HG02763 (cell line): ENCODE data around the gene ZNF264.
"Not testable (repeated sequence)": the region's sequence is repeated elsewhere in the genome, so short reads cannot be mapped to it uniquely, and the experiment has no call there.

Experiments used
- ATAC-seq: cut with Tn5 transposase; IDR thresholded peaks from one replicate; pipeline ENCODE4 v1.9.1; 2021; ENCODE audit warnings: mild to moderate bottlenecking, moderate library complexity; ENCODE audit not compliant: unreplicated experiment

ZNF264 gene

DNA sequence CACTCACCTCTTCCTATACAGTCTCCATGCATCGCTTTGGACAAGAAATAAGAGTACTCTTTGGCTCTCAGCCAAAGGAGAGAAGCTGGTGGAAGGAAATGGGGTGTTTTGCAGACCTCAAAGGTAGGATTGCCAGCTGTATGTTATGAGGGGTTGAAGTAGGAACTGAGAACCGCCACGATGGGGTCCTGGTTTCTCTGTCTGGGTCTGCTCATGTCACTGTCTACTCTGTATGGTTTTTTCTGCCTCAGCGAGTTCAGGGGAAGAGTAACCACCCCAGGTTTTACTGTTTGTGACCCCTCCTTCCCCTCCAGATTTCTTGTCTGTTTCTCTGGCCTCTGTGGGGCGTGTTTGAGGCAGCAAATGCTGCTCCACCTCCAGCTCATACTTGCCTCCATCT is 53.2 kb downstream of the ZNF264 start:
- no peak for ATAC-seq

DNA sequence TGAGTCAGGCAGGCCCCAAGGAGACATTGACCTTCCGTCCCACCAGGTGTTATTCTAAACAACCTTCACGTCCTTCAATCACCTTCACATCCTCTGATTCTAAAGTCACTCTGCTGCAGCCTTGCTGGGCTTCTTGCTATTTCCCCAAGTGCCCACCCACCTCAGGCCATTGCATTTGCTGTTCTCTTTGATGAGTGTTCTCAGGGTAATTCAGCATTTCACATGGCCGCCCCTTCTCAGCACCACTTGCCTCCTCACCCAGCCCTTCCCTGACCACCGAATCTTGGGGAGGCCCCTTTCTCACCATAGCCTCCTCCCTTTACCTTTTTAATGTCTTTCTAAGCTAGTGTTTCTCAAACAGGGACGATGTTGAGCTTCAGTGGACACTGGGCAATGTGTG is 53.8 kb downstream of the ZNF264 start:
- ATAC-seq: no peak

GRCh38 chr19:57245959-57246358 is 54.7 kb downstream of the ZNF264 start:
- no peak for ATAC-seq

- ATAC-seq: no peak
These were observed 57.3 kb downstream of the ZNF264 start for GRCh38 chr19:57248646-57249045.

DNA sequence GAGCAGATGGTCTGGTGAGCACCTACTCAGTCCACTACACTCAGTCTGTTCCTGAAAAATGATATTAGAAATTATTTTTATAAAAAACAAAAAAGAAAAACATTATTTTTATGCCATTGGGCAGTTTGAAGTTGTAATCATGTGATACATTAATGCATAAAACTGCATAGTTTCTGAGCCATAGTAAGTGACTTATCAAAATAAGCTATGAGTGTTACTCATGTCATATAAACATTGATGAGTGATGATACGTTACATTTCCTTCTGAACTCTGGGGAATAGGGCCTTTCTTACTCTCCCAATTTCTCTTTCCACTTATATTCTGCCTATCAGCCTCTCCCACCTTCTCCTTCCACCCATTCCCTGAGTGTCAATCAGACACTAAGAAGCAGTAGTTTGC is 58.0 kb downstream of the ZNF264 start:
- ATAC-seq: no peak

- not testable (repeated sequence) for ATAC-seq
These were observed 62.5 kb downstream of the ZNF264 start for GRCh38 chr19:57253767-57254166.

DNA sequence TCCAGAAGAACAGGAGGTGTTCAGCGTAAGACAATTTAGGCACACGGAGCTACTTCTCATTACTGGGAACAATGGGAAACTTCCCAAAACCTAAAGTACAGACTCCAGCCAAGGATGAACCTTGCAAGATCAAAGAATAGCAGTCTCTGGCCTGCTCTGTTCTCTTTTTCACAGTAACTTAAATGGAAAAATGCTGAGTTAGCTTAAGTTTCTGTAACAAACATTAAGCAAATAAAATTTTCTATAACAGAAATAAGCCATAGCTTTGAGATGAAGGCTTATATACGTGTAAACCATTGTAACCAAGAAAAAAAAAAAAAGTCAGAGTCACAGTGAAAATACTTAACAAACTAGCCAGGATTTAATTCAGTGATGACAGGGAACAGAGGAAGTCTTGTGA is 70.7 kb downstream of the ZNF264 start:
- no peak for ATAC-seq

GRCh38 chr19:57263244-57263741 is 72.0 kb downstream of the ZNF264 start:
- ATAC-seq: no peak

DNA sequence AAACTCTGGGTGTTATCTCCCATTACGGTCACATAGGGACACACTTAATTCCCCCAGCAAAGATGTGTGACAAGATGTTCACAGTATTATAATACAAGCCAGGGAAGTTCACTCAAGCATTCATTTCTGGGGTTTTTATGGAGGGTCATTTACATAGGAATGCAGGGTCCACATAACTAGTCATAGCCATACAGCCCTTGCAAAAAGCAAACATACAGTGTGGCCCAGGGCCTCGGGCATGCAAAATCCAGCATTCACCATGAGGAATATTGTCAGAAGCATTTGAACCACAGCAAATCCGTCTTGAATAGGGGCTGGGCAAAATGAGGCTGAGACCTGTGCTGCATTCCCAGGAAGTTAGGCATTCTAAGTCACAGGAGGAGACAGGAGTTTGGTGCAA is 76.0 kb downstream of the ZNF264 start:
- ATAC-seq: no peak

DNA sequence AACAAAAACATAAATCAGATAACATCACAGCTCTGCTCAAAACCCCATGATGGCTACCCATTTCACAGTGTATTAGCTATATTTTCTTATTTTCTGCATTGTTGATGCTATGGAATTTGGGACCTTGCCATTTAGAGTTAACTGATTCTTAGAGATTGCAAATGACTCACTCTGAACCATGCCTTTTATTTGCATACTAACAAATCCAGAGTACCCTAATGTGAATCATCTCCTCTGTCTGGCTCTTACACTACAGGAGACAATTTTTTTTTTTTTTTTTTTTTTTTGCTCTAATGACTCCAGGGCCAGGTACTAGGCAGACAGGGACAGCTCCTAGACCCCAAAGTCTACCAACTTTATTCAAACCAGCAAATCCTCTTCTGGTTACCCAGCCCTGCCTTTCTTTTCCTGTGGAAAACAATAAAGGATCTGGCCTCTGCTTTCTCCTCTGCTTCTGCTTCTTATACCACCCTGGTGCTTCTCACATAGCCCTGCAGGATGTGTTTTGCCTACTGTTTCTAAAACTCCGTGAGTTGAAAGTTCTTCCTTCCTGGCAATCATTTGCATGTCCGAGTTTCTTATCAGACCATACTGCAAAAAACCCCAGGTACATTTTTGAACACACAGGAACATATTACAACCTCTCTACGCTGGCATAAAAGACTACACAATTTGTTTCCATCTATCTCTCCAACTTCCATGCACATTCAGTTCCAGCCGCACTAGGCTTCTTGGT is 78.4 kb downstream of the ZNF264 start:
- peak; percentile 44 for ATAC-seq

- no peak for ATAC-seq
These were observed 80.0 kb downstream of the ZNF264 start for GRCh38 chr19:57271280-57271679.
